Large intestine (tissue), 3 donors: ENCODE measurements around the gene GATAD1. TPM values are rescaled to one million over a fixed set of nuclear protein-coding genes. Genes with fewer than 3 reads are reported as not detected.
A peak's percentile ranks its signal among the peaks of the same experiment; 100 is the strongest.
"Not testable (repeated sequence)": the region's sequence is repeated elsewhere in the genome, so short reads cannot be mapped to it uniquely, and the experiment has no call there.

ENCODE experiments used
- DNase-seq, 2 donors: peaks; one replicate each; pipeline versions ENCODE4 v3.0.0 to v3.0.0-alpha.2; 2013
- H3K27ac ChIP-seq: one replicate; pipeline ENCODE4 v1.5.1; 2013; ENCODE audit warnings: low read length
- H3K27me3 ChIP-seq: 2 replicates; pipeline ENCODE4 v1.6.1; 2013; ENCODE audit warnings: low read length; ENCODE audit not compliant: control insufficient read depth, insufficient read depth
- H3K36me3 ChIP-seq: 2 replicates; pipeline ENCODE4 v1.6.1; 2013; ENCODE audit warnings: low read length; ENCODE audit not compliant: control insufficient read depth, insufficient read depth
- H3K4me1 ChIP-seq: one replicate; pipeline ENCODE4 v1.6.1; 2013; ENCODE audit warnings: low read length; ENCODE audit not compliant: control insufficient read depth, insufficient read depth
- H3K4me3 ChIP-seq: one replicate; pipeline ENCODE4 v1.5.1; 2013; ENCODE audit warnings: low read length
- H3K9me3 ChIP-seq: one replicate; pipeline ENCODE4 v1.6.1; 2013; ENCODE audit warnings: mild to moderate bottlenecking, low read depth, low read length, moderate library complexity; ENCODE audit not compliant: control insufficient read depth
- WGBS: methylation state at CpG from one replicate; pipeline ENCODE4 v1.1.5; 2013; ENCODE audit warnings: low lambda C conversion rate; ENCODE audit not compliant: insufficient coverage; 5-methylcytosine and 5-hydroxymethylcytosine counted together
- polyA plus RNA-seq: library from polyadenylated mRNA; unstranded; fragments of 120-200 nt; gene quantifications from one replicate; pipeline ENCODE4 v1.2.1, GENCODE V29; 2013

The GATAD1 gene
- polyA plus RNA-seq, 1 donor: 77.0 TPM

- WGBS: 86% methylated on average over 4 of the region's 8 CpGs
- no peaks in the 10 kb centered on the region for H3K4me1 ChIP-seq
- no peak for DNase-seq
- no peaks in the 10 kb centered on the region for H3K36me3 ChIP-seq
- no peak overlapping the region for H3K27ac ChIP-seq
- no peaks in the 10 kb centered on the region for H3K27me3 ChIP-seq
- H3K9me3 ChIP-seq: no peaks in the 10 kb centered on the region
- H3K4me3 ChIP-seq: no peak overlapping the region
Measured at GRCh38 chr7:92433019-92433418, 14.3 kb upstream of the GATAD1 start.

- no CpG with 5 or more reads among the region's 2 CpGs for WGBS
- Histone ChIP-seq H3K4me3 (no peak overlapping the region), H3K36me3 (no peaks in the 10 kb centered on the region), H3K4me1 (no peaks in the 10 kb centered on the region), H3K27ac (no peak overlapping the region), H3K27me3 (no peaks in the 10 kb centered on the region), H3K9me3 (no peaks in the 10 kb centered on the region)
- DNase-seq: no peak
Measured at GRCh38 chr7:92435542-92435941, 11.7 kb upstream of the GATAD1 start.

DNA sequence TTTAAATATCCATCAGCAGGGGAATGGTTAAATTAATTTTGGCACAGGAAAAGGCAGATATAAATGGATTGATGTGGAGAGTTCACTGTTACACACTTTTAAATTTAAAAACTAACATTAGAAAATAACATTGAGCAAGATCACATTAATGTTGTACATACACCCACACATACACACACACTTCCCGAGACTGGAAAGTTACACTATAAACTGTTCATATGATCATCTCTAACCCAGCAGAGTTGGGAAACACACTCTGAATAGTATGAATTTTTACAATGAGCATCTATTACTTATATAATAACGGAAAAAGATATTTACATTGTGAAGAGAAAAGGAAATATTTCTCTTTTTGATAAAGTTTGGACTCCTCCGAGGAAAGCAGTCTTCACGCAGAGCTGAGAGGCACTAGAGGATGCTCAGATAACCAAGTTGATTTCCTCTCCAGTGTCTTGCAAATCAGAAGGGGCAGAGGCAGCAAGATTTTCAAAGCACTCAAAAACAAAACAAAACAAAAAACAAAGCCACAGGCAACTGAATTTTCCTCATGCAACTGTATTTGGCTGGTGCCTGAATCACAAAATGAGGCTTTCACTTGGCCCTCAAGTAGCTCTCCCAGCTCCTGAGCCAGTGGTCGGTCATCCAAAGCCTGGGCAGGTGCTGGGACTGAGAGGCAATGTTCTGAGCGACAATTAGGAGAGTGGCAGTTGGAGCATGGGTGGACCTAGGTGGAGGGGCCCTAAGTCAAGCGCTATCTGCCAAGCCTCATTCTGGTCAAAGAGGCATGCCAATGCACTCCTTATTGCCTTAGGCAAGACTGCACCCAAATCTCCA, 10.5 kb upstream of the GATAD1 start:
- no peak for DNase-seq
- no CpG with 5 or more reads among the region's 7 CpGs for WGBS
- Histone ChIP-seq H3K4me3 (no peak overlapping the region), H3K27ac (no peak overlapping the region), H3K4me1 (no peaks in the 10 kb centered on the region), H3K9me3 (no peaks in the 10 kb centered on the region), H3K36me3 (no peaks in the 10 kb centered on the region), H3K27me3 (no peaks in the 10 kb centered on the region)

GRCh38 chr7:92437956-92438491, 9.3 kb upstream of the GATAD1 start:
- no peak for DNase-seq
- no peak overlapping the region for H3K27ac ChIP-seq
- WGBS: 100% methylated on average over 1 of the region's 6 CpGs
- H3K9me3 ChIP-seq: no peaks in the 10 kb centered on the region
- H3K36me3 ChIP-seq: no peaks in the 10 kb centered on the region
- H3K4me1 ChIP-seq: no peaks in the 10 kb centered on the region
- no peaks in the 10 kb centered on the region for H3K27me3 ChIP-seq
- H3K4me3 ChIP-seq: no peak overlapping the region

GRCh38 chr7:92442720-92443119, 4.6 kb upstream of the GATAD1 start:
- DNase-seq, H3K4me3 ChIP-seq, H3K36me3 ChIP-seq, H3K27ac ChIP-seq, H3K27me3 ChIP-seq, H3K4me1 ChIP-seq, H3K9me3 ChIP-seq: not testable (repeated sequence)
- WGBS: no CpG with 5 or more reads among the region's 2 CpGs

- WGBS: no CpG with 5 or more reads among the region's 21 CpGs
- peaks cover 10% of the 10 kb centered on the region for H3K4me1 ChIP-seq
- H3K9me3 ChIP-seq: no peaks in the 10 kb centered on the region
- H3K4me3 ChIP-seq: peak overlapping the region; percentile 82
- no peaks in the 10 kb centered on the region for H3K27me3 ChIP-seq
- H3K36me3 ChIP-seq: peaks cover 21% of the 10 kb centered on the region
- DNase-seq: no peak
- H3K27ac ChIP-seq: peak overlapping the region; percentile 97
Measured at GRCh38 chr7:92446869-92447344, 375 bp upstream of the GATAD1 start.

GRCh38 chr7:92448205-92448747, 994 bp downstream of the GATAD1 start:
- 0% methylated on average over 3 of the region's 11 CpGs for WGBS
- peaks cover 10% of the 10 kb centered on the region for H3K4me1 ChIP-seq
- peak; percentile 29 to 87 for DNase-seq
- H3K27ac ChIP-seq: peak overlapping the region; percentile 97
- peaks cover 34% of the 10 kb centered on the region for H3K36me3 ChIP-seq
- H3K27me3 ChIP-seq: no peaks in the 10 kb centered on the region
- no peaks in the 10 kb centered on the region for H3K9me3 ChIP-seq
- H3K4me3 ChIP-seq: peak overlapping the region; percentile 82

- Histone ChIP-seq H3K27ac (no peak overlapping the region), H3K36me3 (peaks cover 65% of the 10 kb centered on the region)
Measured at GRCh38 chr7:92451645-92452044, 4.4 kb downstream of the GATAD1 start.

DNA sequence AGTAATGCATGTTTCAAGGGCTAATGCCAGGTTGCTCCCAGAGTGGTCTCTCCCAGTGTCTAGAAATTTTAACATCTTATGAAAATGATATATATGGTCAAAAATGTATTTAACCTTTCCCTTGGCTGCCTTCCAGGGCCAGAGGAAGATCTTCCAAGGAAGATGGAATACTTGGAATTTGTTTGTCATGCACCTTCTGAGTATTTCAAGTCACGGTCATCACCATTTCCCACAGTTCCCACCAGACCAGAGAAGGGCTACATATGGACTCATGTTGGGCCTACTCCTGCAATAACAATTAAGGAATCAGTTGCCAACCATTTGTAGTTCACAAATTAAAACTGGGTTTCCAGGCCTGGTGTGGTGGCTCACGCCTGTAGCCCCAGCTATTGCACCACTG, 9.0 kb downstream of the GATAD1 start:
- no peak for DNase-seq
- no peaks in the 10 kb centered on the region for H3K4me1 ChIP-seq
- no peaks in the 10 kb centered on the region for H3K27me3 ChIP-seq
- H3K4me3 ChIP-seq: no peak overlapping the region
- WGBS: no CpG with 5 or more reads among the region's 2 CpGs
- H3K9me3 ChIP-seq: no peaks in the 10 kb centered on the region
- H3K36me3 ChIP-seq: peaks cover 57% of the 10 kb centered on the region
- no peak overlapping the region for H3K27ac ChIP-seq

More at GRCh38 chr7:92451645-92452044, 4.4 kb downstream of the GATAD1 start:
- DNase-seq: no peak
- Histone ChIP-seq H3K9me3 (no peaks in the 10 kb centered on the region), H3K4me3 (no peak overlapping the region), H3K4me1 (peaks cover 10% of the 10 kb centered on the region), H3K27me3 (no peaks in the 10 kb centered on the region)
- WGBS: no CpG with 5 or more reads among the region's 2 CpGs

DNA sequence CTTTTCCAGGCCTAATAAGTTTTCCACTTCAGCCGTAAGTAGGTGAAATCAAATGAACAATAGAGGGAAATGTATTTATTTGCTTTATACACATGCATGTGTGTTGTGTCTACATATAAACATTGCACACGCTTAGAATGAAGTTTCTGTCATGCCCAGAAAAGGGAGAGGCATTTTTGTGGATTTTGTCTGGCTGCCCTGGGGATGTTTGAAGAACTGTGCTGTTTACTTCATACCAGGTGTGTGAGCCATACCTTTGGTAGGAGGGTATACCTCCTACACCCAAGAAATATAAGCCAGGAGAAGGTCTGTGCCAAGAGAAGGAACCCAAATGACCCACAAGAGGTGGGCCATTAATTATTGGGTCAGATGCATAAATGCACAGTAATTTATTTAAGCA, 12.8 kb downstream of the GATAD1 start:
- no peaks in the 10 kb centered on the region for H3K27me3 ChIP-seq
- peaks cover 28% of the 10 kb centered on the region for H3K36me3 ChIP-seq
- H3K4me1 ChIP-seq: no peaks in the 10 kb centered on the region
- no peaks in the 10 kb centered on the region for H3K9me3 ChIP-seq
- no peak overlapping the region for H3K4me3 ChIP-seq
- DNase-seq: no peak
- no peak overlapping the region for H3K27ac ChIP-seq
- WGBS: no CpG with 5 or more reads among the region's 2 CpGs
